ENCODE data around the gene SPPL3. TPM values are rescaled to one million over a fixed set of nuclear protein-coding genes. Genes with fewer than 3 reads are reported as not detected.

Gene SPPL3
- total and polyA plus RNA-seq, 2 donors: 10.9 to 22.4 TPM

DNA sequence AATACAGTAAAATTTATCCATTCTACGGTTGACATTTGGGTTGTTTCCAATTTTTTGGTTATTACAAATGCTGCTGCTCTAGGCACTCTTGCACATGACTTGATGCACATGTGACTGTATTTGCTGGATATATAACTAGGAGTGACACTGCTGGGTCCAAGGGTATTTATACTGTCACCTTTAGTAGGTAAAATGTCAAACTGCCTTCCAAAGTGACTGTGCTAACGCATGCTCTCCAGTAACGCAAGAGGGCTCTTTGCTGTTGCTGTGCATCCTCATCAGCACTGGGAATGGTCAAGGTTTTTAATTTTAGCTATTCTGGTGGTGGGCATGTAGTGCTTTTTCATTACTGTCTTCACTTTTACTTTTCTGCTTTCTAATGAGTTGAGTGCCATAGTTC is 116.3 kb downstream of the SPPL3 start:
- 98% methylated on average over 3 of the region's 3 CpGs for WGBS
- no peak for DNase-seq (ENCODE audit: low read depth in 6 of 9, low spot score in 9 of 9)
- H3K4me1 ChIP-seq (ENCODE audit: control insufficient read depth in 2 of 2, insufficient read depth in 2 of 2, low read length in 2 of 2): no peaks in the 10 kb centered on the region
- peaks cover 12 to 25% of the 10 kb centered on the region in 2 donors for H3K36me3 ChIP-seq (ENCODE audit: control insufficient read depth in 2 of 2, insufficient read depth in 2 of 2, low read length in 1 of 2)
- H3K9me3 ChIP-seq (ENCODE audit: control insufficient read depth in 2 of 2, insufficient read depth in 1 of 2, low read length in 1 of 2): no peaks in the 10 kb centered on the region
- no peak overlapping the region for H3K27ac ChIP-seq (ENCODE audit: low read depth in 1 of 2, low read length in 1 of 2)
- no peak overlapping the region for H3K4me3 ChIP-seq (ENCODE audit: low read length in 2 of 2)
- H3K27me3 ChIP-seq (ENCODE audit: control insufficient read depth in 2 of 2, insufficient read depth in 1 of 2, low read length in 1 of 2): no peaks in the 10 kb centered on the region

DNA sequence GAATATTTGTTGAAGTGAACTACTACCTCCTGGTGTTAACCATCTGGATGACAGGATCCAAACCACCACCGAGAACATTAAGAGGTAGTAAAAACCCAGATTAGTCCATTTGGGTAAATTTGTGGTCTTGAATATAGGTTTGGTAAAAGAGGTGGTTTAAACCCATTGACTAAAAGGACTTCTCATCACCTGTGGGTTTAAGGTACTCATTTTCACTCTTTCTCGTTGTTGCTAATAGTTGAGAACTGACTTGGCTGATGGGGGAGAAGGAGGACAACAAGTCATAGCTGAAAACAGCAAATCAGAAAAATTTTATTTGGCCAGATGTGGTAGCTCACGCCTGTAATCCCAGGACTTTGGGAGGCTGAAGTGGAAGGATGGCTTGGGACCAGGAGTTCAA is 119.4 kb downstream of the SPPL3 start:
- Histone ChIP-seq H3K9me3 (ENCODE audit: control insufficient read depth in 2 of 2, insufficient read depth in 1 of 2, low read length in 1 of 2) (no peaks in the 10 kb centered on the region), H3K4me3 (ENCODE audit: low read length in 2 of 2) (no peak overlapping the region), H3K27me3 (ENCODE audit: control insufficient read depth in 2 of 2, insufficient read depth in 1 of 2, low read length in 1 of 2) (no peaks in the 10 kb centered on the region), H3K27ac (ENCODE audit: low read depth in 1 of 2, low read length in 1 of 2) (no peak overlapping the region), H3K4me1 (ENCODE audit: control insufficient read depth in 2 of 2, insufficient read depth in 2 of 2, low read length in 2 of 2) (no peaks in the 10 kb centered on the region), H3K36me3 (ENCODE audit: control insufficient read depth in 2 of 2, insufficient read depth in 2 of 2, low read length in 1 of 2) (peaks cover 27 to 42% of the 10 kb centered on the region in 2 donors)
- DNase-seq (ENCODE audit: low read depth in 6 of 9, low spot score in 9 of 9): no peak
- WGBS: 98% methylated on average over 3 of the region's 3 CpGs

DNA sequence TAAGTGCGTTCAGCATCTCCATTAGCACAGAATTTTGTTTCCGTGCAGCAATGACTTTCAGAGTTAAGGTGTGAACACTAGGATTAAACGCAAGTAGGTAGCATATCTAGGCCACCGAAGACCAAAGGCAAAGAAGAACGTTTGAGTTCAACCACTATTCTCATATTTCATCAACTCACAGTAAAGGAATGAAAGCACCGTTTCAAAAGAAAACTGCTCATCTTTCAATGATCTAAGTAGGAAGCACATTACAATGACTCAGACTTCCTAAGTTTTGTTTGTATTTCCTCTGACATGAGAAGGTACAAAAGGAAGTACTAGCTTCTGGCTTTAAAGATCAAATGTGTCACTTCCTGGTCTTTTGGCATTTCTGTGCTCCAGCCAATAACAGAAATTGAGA is 121.0 kb downstream of the SPPL3 start:
- Histone ChIP-seq H3K4me1 (ENCODE audit: control insufficient read depth in 2 of 2, insufficient read depth in 2 of 2, low read length in 2 of 2) (no peaks in the 10 kb centered on the region), H3K36me3 (ENCODE audit: control insufficient read depth in 2 of 2, insufficient read depth in 2 of 2, low read length in 1 of 2) (peaks cover 27 to 46% of the 10 kb centered on the region in 2 donors), H3K4me3 (ENCODE audit: low read length in 2 of 2) (no peak overlapping the region), H3K27ac (ENCODE audit: low read depth in 1 of 2, low read length in 1 of 2) (no peak overlapping the region), H3K9me3 (ENCODE audit: control insufficient read depth in 2 of 2, insufficient read depth in 1 of 2, low read length in 1 of 2) (no peaks in the 10 kb centered on the region), H3K27me3 (ENCODE audit: control insufficient read depth in 2 of 2, insufficient read depth in 1 of 2, low read length in 1 of 2) (no peaks in the 10 kb centered on the region)
- DNase-seq (ENCODE audit: low read depth in 6 of 9, low spot score in 9 of 9): no peak
- 85% methylated on average over 6 of the region's 6 CpGs for WGBS

DNA sequence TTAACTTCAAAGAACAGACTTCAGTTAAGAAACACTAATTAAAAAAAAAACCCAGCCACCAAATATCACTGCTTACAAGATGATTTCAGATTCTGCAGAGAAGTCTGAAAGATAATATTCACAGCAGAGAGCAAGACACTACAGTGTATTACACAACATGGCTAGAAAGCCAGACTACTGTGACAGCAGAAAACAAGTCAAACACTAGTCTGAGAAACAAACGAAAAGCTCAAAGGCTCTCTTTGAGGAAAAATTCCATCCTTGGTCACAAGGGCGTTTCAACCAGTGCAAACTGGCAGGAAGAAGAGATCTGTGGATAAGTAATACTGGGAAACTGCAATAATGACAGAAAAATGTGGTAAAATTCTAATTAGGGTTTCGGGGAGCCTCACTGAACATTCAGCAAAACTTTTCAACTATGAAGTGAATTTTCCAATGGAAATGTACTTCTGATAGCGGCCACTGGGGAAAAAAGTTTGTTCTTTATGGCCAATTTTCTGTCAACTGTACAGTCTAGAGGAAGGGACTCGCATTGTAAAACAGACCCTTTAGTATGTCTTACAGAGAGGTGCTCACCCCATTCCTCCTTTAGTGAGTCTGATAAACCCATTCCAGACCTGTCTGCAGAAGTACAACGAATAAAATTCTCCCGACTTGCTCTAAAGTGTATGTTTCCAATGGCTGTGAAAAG is 128.2 kb downstream of the SPPL3 start:
- WGBS: 96% methylated on average over 7 of the region's 7 CpGs
- DNase-seq (ENCODE audit: low read depth in 6 of 9, low spot score in 9 of 9): no peak
- peaks cover 36 to 52% of the 10 kb centered on the region in 2 donors for H3K36me3 ChIP-seq (ENCODE audit: control insufficient read depth in 2 of 2, insufficient read depth in 2 of 2, low read length in 1 of 2)
- H3K4me1 ChIP-seq (ENCODE audit: control insufficient read depth in 2 of 2, insufficient read depth in 2 of 2, low read length in 2 of 2): no peaks in the 10 kb centered on the region
- no peak overlapping the region for H3K4me3 ChIP-seq (ENCODE audit: low read length in 2 of 2)
- no peaks in the 10 kb centered on the region for H3K27me3 ChIP-seq (ENCODE audit: control insufficient read depth in 2 of 2, insufficient read depth in 1 of 2, low read length in 1 of 2)
- H3K9me3 ChIP-seq (ENCODE audit: control insufficient read depth in 2 of 2, insufficient read depth in 1 of 2, low read length in 1 of 2): no peaks in the 10 kb centered on the region
- no peak overlapping the region for H3K27ac ChIP-seq (ENCODE audit: low read depth in 1 of 2, low read length in 1 of 2)

DNA sequence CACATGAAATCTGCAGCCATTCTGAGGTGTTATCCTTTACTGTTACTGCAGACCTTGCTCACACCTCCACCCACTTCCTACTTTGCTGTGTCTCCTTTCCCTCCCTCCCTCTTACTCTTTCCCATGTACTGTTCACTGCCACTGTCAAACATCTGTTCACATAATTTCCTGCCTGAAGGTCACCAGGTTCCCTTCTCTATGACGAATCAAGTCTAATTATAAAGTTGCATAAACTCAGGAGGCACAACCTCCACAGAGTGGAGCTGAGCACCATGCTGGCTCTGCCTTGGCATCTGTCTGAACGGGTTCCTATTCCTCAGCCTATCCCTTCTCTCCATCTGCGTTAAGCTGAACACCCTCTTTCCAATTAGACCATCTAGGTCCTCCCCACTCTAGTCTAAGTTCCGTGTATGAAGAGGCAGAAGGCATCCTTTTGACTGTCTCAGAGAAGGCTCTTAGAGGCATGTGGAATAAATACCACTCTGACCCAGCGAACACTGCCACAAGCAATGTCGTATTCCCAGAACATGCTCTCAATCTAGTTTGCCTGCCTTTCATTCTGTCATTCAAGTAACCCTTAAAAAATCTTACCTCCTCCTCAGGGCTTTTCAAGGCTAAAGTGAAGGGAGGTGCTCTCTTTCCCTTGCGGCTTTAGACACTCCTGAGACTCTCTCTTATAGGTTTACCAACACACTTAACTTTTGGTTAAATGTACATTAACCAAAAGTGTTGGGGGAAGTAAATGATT is 129.8 kb downstream of the SPPL3 start:
- DNase-seq (ENCODE audit: low read depth in 6 of 9, low spot score in 9 of 9): no peak
- Histone ChIP-seq H3K27ac (ENCODE audit: low read depth in 1 of 2, low read length in 1 of 2) (no peak overlapping the region), H3K4me3 (ENCODE audit: low read length in 2 of 2) (no peak overlapping the region), H3K4me1 (ENCODE audit: control insufficient read depth in 2 of 2, insufficient read depth in 2 of 2, low read length in 2 of 2) (no peaks in the 10 kb centered on the region), H3K27me3 (ENCODE audit: control insufficient read depth in 2 of 2, insufficient read depth in 1 of 2, low read length in 1 of 2) (no peaks in the 10 kb centered on the region), H3K9me3 (ENCODE audit: control insufficient read depth in 2 of 2, insufficient read depth in 1 of 2, low read length in 1 of 2) (no peaks in the 10 kb centered on the region), H3K36me3 (ENCODE audit: control insufficient read depth in 2 of 2, insufficient read depth in 2 of 2, low read length in 1 of 2) (peaks cover 42 to 46% of the 10 kb centered on the region in 2 donors)
- WGBS: 66% methylated on average over 7 of the region's 7 CpGs

DNA sequence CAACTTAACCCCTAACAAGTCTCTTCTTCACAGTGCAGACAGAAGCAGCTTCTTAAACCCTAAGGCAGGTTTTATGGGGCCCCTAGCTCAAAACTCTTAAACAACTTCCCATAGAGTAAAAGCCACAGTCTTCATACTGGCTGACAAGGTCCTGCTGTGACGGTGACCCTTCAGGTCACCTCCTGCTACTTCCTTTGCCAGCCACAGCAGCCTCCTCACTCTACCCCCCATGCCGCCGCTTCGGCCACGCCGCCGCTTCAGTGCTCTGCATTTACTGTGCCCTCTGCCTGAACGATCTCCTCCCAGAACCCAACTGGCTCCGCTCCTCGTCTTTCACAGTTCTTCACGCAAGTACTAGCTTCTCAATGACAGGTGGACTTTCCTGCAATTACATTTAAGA is 133.1 kb downstream of the SPPL3 start:
- Histone ChIP-seq H3K9me3 (ENCODE audit: control insufficient read depth in 2 of 2, insufficient read depth in 1 of 2, low read length in 1 of 2) (no peaks in the 10 kb centered on the region), H3K27ac (ENCODE audit: low read depth in 1 of 2, low read length in 1 of 2) (no peak overlapping the region), H3K4me1 (ENCODE audit: control insufficient read depth in 2 of 2, insufficient read depth in 2 of 2, low read length in 2 of 2) (peaks cover 0 to 20% of the 10 kb centered on the region in 2 donors), H3K4me3 (ENCODE audit: low read length in 2 of 2) (no peak overlapping the region), H3K36me3 (ENCODE audit: control insufficient read depth in 2 of 2, insufficient read depth in 2 of 2, low read length in 1 of 2) (peaks cover 62 to 70% of the 10 kb centered on the region in 2 donors), H3K27me3 (ENCODE audit: control insufficient read depth in 2 of 2, insufficient read depth in 1 of 2, low read length in 1 of 2) (no peaks in the 10 kb centered on the region)
- DNase-seq (ENCODE audit: low read depth in 6 of 9, low spot score in 9 of 9): no peak
- WGBS: 89% methylated on average over 11 of the region's 11 CpGs

DNA sequence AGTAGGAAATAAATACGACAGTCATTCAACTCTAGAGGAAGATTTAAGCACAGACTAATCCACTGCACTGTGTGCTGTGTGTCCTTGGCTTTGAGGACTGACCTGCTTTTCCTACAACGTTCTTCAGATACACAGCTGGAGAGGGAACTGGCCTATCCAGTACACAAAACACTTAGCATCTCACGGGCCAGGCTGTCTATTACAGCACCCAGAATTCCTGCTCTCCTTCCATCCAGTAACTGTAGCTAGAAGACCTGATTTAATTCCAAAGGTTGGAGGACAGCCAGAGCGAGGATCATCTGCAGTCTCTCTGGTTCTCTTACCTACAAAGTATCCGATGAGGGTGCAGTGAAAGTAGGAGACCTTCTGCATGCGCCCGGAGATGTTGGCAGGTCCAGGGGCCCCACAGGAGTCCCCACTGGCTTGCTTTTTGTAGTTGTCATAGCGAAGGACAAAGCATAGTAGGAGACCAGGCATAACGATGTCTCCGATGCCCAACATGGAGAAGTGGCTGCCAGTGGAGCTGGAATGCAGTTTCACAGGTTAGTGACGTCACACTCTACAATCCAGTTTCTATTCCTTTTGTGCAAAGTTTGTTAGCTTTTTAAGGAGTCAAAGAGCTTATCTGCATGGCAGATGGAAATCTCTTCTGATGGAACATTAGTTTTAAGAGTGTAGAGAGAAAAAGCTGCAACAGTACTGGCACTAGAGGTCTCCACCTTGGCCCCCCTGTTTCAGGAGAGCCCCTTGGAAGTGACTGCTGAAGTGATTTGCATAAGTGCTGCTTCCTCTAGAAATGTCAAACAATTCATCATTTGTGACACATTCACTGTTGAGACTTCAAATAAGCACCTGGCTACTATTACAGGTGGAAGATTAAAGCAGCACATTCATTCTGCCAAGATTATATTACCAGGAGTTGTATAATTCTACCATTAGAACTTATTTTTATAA is 136.8 kb downstream of the SPPL3 start:
- peaks cover 0 to 20% of the 10 kb centered on the region in 2 donors for H3K4me1 ChIP-seq (ENCODE audit: control insufficient read depth in 2 of 2, insufficient read depth in 2 of 2, low read length in 2 of 2)
- H3K27ac ChIP-seq (ENCODE audit: low read depth in 1 of 2, low read length in 1 of 2): peak overlapping the region in 1 of 2 donors; percentile 66
- peak in 1 of 9 donors; percentile 14 for DNase-seq (ENCODE audit: low read depth in 6 of 9, low spot score in 9 of 9)
- H3K27me3 ChIP-seq (ENCODE audit: control insufficient read depth in 2 of 2, insufficient read depth in 1 of 2, low read length in 1 of 2): no peaks in the 10 kb centered on the region
- no peaks in the 10 kb centered on the region for H3K9me3 ChIP-seq (ENCODE audit: control insufficient read depth in 2 of 2, insufficient read depth in 1 of 2, low read length in 1 of 2)
- WGBS: 95% methylated on average over 11 of the region's 11 CpGs
- H3K4me3 ChIP-seq (ENCODE audit: low read length in 2 of 2): no peak overlapping the region
- H3K36me3 ChIP-seq (ENCODE audit: control insufficient read depth in 2 of 2, insufficient read depth in 2 of 2, low read length in 1 of 2): peaks cover 77 to 78% of the 10 kb centered on the region in 2 donors

DNA sequence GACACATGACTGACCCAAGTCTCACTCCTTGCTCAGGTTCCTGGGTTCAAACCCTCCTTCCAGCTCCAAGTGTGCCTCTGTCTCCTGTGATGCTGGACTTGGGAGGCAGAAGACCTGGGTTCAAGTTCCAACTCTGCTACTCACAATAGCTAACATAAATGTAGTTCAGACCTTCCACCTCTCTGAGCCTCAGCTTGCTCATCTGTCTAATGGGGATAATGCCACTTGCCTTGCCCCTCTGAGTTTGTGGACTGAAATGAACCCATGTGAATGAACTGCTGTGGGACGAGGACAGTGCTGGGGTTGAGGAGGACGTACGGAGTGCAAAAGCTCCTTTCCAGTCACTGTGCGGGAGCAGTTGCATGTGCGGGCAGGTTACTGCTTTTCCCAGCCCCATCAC is 137.6 kb downstream of the SPPL3 start:
- H3K4me1 ChIP-seq (ENCODE audit: control insufficient read depth in 2 of 2, insufficient read depth in 2 of 2, low read length in 2 of 2): peaks cover 0 to 27% of the 10 kb centered on the region in 2 donors
- H3K36me3 ChIP-seq (ENCODE audit: control insufficient read depth in 2 of 2, insufficient read depth in 2 of 2, low read length in 1 of 2): peaks cover 77 to 81% of the 10 kb centered on the region in 2 donors
- 79% methylated on average over 5 of the region's 5 CpGs for WGBS
- no peaks in the 10 kb centered on the region for H3K9me3 ChIP-seq (ENCODE audit: control insufficient read depth in 2 of 2, insufficient read depth in 1 of 2, low read length in 1 of 2)
- H3K27me3 ChIP-seq (ENCODE audit: control insufficient read depth in 2 of 2, insufficient read depth in 1 of 2, low read length in 1 of 2): no peaks in the 10 kb centered on the region
- peak overlapping the region in 1 of 2 donors; percentile 66 for H3K27ac ChIP-seq (ENCODE audit: low read depth in 1 of 2, low read length in 1 of 2)
- H3K4me3 ChIP-seq (ENCODE audit: low read length in 2 of 2): no peak overlapping the region
- DNase-seq (ENCODE audit: low read depth in 6 of 9, low spot score in 9 of 9): no peak

Measured in thymus (tissue), 11 donors.